Neural progenitor cell (in vitro differentiated cells): ENCODE data around the gene PSMA7. TPM values are rescaled to one million over a fixed set of nuclear protein-coding genes. Genes with fewer than 3 reads are reported as not detected.

Source experiments
- DNase-seq: peaks from one replicate; pipeline ENCODE4 v3.0.0-alpha.2; 2016; ENCODE audit warnings: low spot score
- H2AFZ ChIP-seq: fragments of 200-600 bp; sonication (generic); replicated peaks from 2 replicates; pipeline ENCODE4 v1.6.1; 2016; ENCODE audit warnings: antibody characterized with exemption
- H3F3A ChIP-seq: fragments of 200-600 bp; sonication (generic); 2 replicates; pipeline ENCODE4 v1.6.1; 2016; ENCODE audit warnings: antibody characterized with exemption, low read depth
- H3K27ac ChIP-seq: fragments of 200-600 bp; sonication (generic); 2 replicates; pipeline ENCODE4 v1.5.1; 2016; ENCODE audit warnings: mild to moderate bottlenecking
- H3K27me3 ChIP-seq: fragments of 200-600 bp; sonication (generic); 2 replicates; pipeline ENCODE4 v1.6.1; 2016; ENCODE audit warnings: mild to moderate bottlenecking, moderate library complexity
- H3K36me3 ChIP-seq: fragments of 200-600 bp; sonication (generic); 2 replicates; pipeline ENCODE4 v1.5.1; 2016
- H3K4me1 ChIP-seq: fragments of 200-600 bp; sonication (generic); 2 replicates; pipeline ENCODE4 v1.6.1; 2016; ENCODE audit warnings: mixed run types
- H3K4me2 ChIP-seq: fragments of 200-600 bp; sonication (generic); 2 replicates; pipeline ENCODE4 v1.6.1; 2016
- H3K4me3 ChIP-seq: fragments of 200-600 bp; sonication (generic); 2 replicates; pipeline ENCODE4 v1.5.1; 2016
- H3K79me2 ChIP-seq: fragments of 200-600 bp; sonication (generic); 2 replicates; pipeline ENCODE4 v1.6.1; 2016; ENCODE audit warnings: low read depth
- H3K9ac ChIP-seq: fragments of 200-600 bp; sonication (generic); 2 replicates; pipeline ENCODE4 v1.6.1; 2016
- H3K9me3 ChIP-seq: fragments of 200-600 bp; sonication (generic); 2 replicates; pipeline ENCODE4 v1.5.1; 2016; ENCODE audit warnings: low read depth
- H4K20me1 ChIP-seq: fragments of 200-600 bp; sonication (generic); 2 replicates; pipeline ENCODE4 v1.6.1; 2016; ENCODE audit warnings: low read depth
- H3K27ac Mint-ChIP-seq: 3 replicates; pipeline ENCODE4 v1.8.0; 2021; ENCODE audit warnings: mixed read lengths
- H3K27me3 Mint-ChIP-seq: 2 replicates; pipeline ENCODE4 v1.8.0; 2022; ENCODE audit warnings: low read depth, mild to moderate bottlenecking, inconsistent platforms, moderate library complexity, mixed read lengths; ENCODE audit not compliant: insufficient read depth
- H3K36me3 Mint-ChIP-seq: 3 replicates; pipeline ENCODE4 v1.8.0; 2021; ENCODE audit warnings: mixed read lengths
- H3K4me1 Mint-ChIP-seq: 3 replicates; pipeline ENCODE4 v1.8.0; 2021; ENCODE audit warnings: mixed read lengths
- H3K4me3 Mint-ChIP-seq: 3 replicates; pipeline ENCODE4 v1.8.0; 2021; ENCODE audit warnings: mild to moderate bottlenecking, moderate library complexity, mixed read lengths
- H3K9me3 Mint-ChIP-seq: 3 replicates; pipeline ENCODE4 v1.8.0; 2020; ENCODE audit warnings: mixed read lengths
- EZH2 ChIP-seq: fragments of 200-600 bp; sonication (generic); IDR thresholded peaks from 2 replicates; pipeline ENCODE4 v1.6.1; 2017; ENCODE audit warnings: antibody characterized with exemption, mild to moderate bottlenecking, moderate library complexity
- EZH2phosphoT487 ChIP-seq: fragments of 200-600 bp; sonication (generic); IDR thresholded peaks from 2 replicates; pipeline ENCODE4 v1.6.1; 2017; ENCODE audit warnings: antibody characterized with exemption
- total RNA-seq: library from RNA; depleted of rRNA; stranded (reverse); fragments of >200 nt; gene quantifications from 2 replicates; pipeline ENCODE4 v1.2.3, GENCODE V29; 2015; ENCODE audit warnings: low replicate concordance
- TF ChIP-seq, protein P1 (sequence below): fragments of 200-600 bp; sonication (generic); IDR thresholded peaks from 2 replicates; pipeline ENCODE4 v1.5.1; 2017; ENCODE audit warnings: antibody characterized with exemption, mild to moderate bottlenecking

Gene PSMA7
- total RNA-seq, 1 donor from 2014 or later: 237 TPM

DNA sequence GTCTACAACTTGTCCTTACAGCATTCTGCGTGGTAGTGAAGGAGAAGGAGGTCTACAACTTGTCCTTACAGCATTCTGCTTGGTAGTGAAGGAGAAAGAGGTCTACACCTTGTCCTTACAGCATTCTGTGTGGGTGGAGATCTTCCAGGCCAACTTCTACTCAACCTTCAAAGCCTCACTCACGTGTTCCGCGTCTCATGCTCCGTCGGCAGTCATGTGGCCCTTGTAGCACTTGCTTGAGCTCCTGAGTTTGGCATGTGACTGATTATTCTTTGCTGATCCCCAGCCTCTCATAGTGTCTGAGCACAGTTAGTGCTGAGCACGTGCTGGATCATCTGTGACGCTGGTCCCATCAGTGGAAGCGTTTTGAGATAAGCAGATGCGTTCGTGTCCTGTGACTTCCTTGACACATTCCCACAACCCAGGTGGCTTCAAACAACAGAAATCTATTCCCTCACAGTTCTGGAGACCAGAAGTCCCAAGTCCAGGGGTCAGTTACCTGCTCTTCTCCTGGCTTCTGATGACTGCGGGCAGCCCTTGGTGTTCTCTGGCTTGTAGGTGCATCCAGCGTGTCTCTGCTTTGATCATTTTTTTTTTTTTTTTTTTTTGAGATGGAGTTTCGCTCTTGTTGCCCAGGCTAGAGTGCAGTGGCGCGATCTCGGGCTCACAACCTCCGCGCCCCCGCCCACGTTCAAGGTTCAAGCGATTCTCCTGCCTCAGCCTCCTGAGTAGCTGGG, 3.0 kb upstream of the PSMA7 start:
- TF ChIP-seq EZH2phosphoT487: no peak
- TF ChIP-seq, protein P1, sequence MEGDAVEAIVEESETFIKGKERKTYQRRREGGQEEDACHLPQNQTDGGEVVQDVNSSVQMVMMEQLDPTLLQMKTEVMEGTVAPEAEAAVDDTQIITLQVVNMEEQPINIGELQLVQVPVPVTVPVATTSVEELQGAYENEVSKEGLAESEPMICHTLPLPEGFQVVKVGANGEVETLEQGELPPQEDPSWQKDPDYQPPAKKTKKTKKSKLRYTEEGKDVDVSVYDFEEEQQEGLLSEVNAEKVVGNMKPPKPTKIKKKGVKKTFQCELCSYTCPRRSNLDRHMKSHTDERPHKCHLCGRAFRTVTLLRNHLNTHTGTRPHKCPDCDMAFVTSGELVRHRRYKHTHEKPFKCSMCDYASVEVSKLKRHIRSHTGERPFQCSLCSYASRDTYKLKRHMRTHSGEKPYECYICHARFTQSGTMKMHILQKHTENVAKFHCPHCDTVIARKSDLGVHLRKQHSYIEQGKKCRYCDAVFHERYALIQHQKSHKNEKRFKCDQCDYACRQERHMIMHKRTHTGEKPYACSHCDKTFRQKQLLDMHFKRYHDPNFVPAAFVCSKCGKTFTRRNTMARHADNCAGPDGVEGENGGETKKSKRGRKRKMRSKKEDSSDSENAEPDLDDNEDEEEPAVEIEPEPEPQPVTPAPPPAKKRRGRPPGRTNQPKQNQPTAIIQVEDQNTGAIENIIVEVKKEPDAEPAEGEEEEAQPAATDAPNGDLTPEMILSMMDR: no peak
- no peak for TF ChIP-seq EZH2
- no peak overlapping the region for H3K27ac Mint-ChIP-seq
- no peak for DNase-seq
- Histone ChIP-seq H3K27me3 (no peaks in the 10 kb centered on the region), H3K9ac (no peak overlapping the region), H2AFZ (no peak overlapping the region), H3K4me1 (peaks cover 13% of the 10 kb centered on the region), H3K4me2 (no peak overlapping the region), H3K79me2 (peaks cover 93% of the 10 kb centered on the region), H3K36me3 (no peaks in the 10 kb centered on the region), H3F3A (peaks cover 5% of the 10 kb centered on the region), H3K9me3 (no peaks in the 10 kb centered on the region), H4K20me1 (peaks cover 84% of the 10 kb centered on the region), H3K27ac (no peak overlapping the region), H3K4me3 (no peak overlapping the region)
- peaks cover 18% of the 10 kb centered on the region for H3K36me3 Mint-ChIP-seq
- H3K9me3 Mint-ChIP-seq: no peaks in the 10 kb centered on the region
- peak overlapping the region; percentile 93 for H3K4me3 Mint-ChIP-seq
- peaks cover 18% of the 10 kb centered on the region for H3K27me3 Mint-ChIP-seq
- peaks cover 35% of the 10 kb centered on the region for H3K4me1 Mint-ChIP-seq

DNA sequence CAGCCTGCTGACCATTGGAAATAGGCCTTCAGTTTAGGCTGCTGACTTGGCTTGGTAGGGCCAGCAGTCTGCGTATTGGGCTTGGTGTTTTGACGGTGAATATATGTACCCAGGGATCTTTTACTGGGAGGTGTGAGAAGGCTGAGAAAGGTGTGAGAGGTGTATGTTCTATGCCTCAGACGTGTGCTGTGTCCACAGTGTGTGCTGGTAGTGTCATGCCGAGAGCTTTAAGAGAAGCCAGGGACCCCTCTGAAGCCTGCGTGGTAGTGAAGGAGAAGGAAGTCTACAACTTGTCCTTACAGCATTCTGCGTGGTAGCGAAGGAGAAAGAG, 2.5 kb upstream of the PSMA7 start:
- no peak overlapping the region for H3K27ac Mint-ChIP-seq
- Histone ChIP-seq H3K4me2 (no peak overlapping the region), H3K36me3 (no peaks in the 10 kb centered on the region), H3K27ac (no peak overlapping the region), H3F3A (peaks cover 10% of the 10 kb centered on the region), H3K27me3 (no peaks in the 10 kb centered on the region), H3K79me2 (peaks cover 93% of the 10 kb centered on the region), H4K20me1 (peaks cover 84% of the 10 kb centered on the region), H2AFZ (no peak overlapping the region), H3K9ac (no peak overlapping the region), H3K9me3 (no peaks in the 10 kb centered on the region), H3K4me1 (peaks cover 13% of the 10 kb centered on the region), H3K4me3 (no peak overlapping the region)
- peaks cover 19% of the 10 kb centered on the region for H3K36me3 Mint-ChIP-seq
- no peak for DNase-seq
- H3K27me3 Mint-ChIP-seq: peaks cover 17% of the 10 kb centered on the region
- H3K4me1 Mint-ChIP-seq: peaks cover 38% of the 10 kb centered on the region
- H3K4me3 Mint-ChIP-seq: peak overlapping the region; percentile 93
- H3K9me3 Mint-ChIP-seq: no peaks in the 10 kb centered on the region
- TF ChIP-seq, protein P1: no peak
- TF ChIP-seq EZH2phosphoT487: no peak
- TF ChIP-seq EZH2: no peak

- Histone ChIP-seq H3K79me2 (peaks cover 93% of the 10 kb centered on the region), H3K4me2 (peak overlapping the region; percentile 74), H3K27ac (peak overlapping the region; percentile 99), H4K20me1 (peaks cover 85% of the 10 kb centered on the region), H3K9ac (peak overlapping the region; percentile 46), H3K9me3 (no peaks in the 10 kb centered on the region), H3K36me3 (peaks cover 3% of the 10 kb centered on the region), H3F3A (peaks cover 13% of the 10 kb centered on the region), H3K27me3 (no peaks in the 10 kb centered on the region), H3K4me3 (peak overlapping the region; percentile 92), H3K4me1 (peaks cover 13% of the 10 kb centered on the region), H2AFZ (no peak overlapping the region)
- peak; percentile 33 for TF ChIP-seq EZH2phosphoT487
- TF ChIP-seq EZH2: no peak
- TF ChIP-seq, protein P1: peak; percentile 7
- no peaks in the 10 kb centered on the region for H3K9me3 Mint-ChIP-seq
- H3K27me3 Mint-ChIP-seq: peaks cover 16% of the 10 kb centered on the region
- H3K4me1 Mint-ChIP-seq: peaks cover 41% of the 10 kb centered on the region
- peak; percentile 74 for DNase-seq
- peak overlapping the region; percentile 76 for H3K27ac Mint-ChIP-seq
- H3K4me3 Mint-ChIP-seq: peak overlapping the region; percentile 93
- H3K36me3 Mint-ChIP-seq: peaks cover 20% of the 10 kb centered on the region
Observed at GRCh38 chr20:62143957-62144825, 997 bp upstream of the PSMA7 start.
